BLaER1 (cell line): ENCODE results near the gene GRIA1.

Experiments used
- H3K27ac ChIP-seq: shearing (Covaris generic); formaldehyde crosslinking; 2 replicates; pipeline ENCODE4 v1.8.1; 2022
- H3K27me3 ChIP-seq: shearing (Covaris generic); formaldehyde crosslinking; 2 replicates; pipeline ENCODE4 v1.8.1; 2022
- H3K36me3 ChIP-seq: shearing (Covaris generic); formaldehyde crosslinking; 2 replicates; pipeline ENCODE4 v1.8.1; 2022
- H3K4me1 ChIP-seq: shearing (Covaris generic); formaldehyde crosslinking; 2 replicates; pipeline ENCODE4 v1.8.1; 2022
- H3K4me2 ChIP-seq: shearing (Covaris generic); formaldehyde crosslinking; 2 replicates; pipeline ENCODE4 v1.8.1; 2022
- H3K4me3 ChIP-seq: shearing (Covaris generic); formaldehyde crosslinking; 2 replicates; pipeline ENCODE4 v1.8.1; 2022
- H3K9ac ChIP-seq: shearing (Covaris generic); formaldehyde crosslinking; 2 replicates; pipeline ENCODE4 v1.8.1; 2022
- H3K9me3 ChIP-seq: shearing (Covaris generic); formaldehyde crosslinking; 2 replicates; pipeline ENCODE4 v1.8.1; 2022
- H4K20me1 ChIP-seq: shearing (Covaris generic); formaldehyde crosslinking; 2 replicates; pipeline ENCODE4 v1.8.1; 2022
- Cebpa-rat ChIP-seq: shearing (Covaris generic); IDR thresholded peaks from 2 replicates; pipeline ENCODE4 v1.8.1; 2022

The GRIA1 gene

GRCh38 chr5:153636670-153637451 lies 146.4 kb downstream of the GRIA1 start:
- Histone ChIP-seq H3K4me2 (no peak overlapping the region), H4K20me1 (no peaks in the 10 kb centered on the region), H3K27ac (no peak overlapping the region), H3K9ac (no peak overlapping the region), H3K9me3 (no peaks in the 10 kb centered on the region), H3K27me3 (no peaks in the 10 kb centered on the region), H3K4me1 (no peaks in the 10 kb centered on the region), H3K36me3 (no peaks in the 10 kb centered on the region), H3K4me3 (no peak overlapping the region)
- TF ChIP-seq Cebpa-rat, result no peak

GRCh38 chr5:153640293-153640692 lies 149.8 kb downstream of the GRIA1 start:
- H3K4me3 ChIP-seq, result no peak overlapping the region
- H3K36me3 ChIP-seq, result no peaks in the 10 kb centered on the region
- H3K27ac ChIP-seq, result no peak overlapping the region
- TF ChIP-seq Cebpa-rat, result no peak
- H3K9ac ChIP-seq, result no peak overlapping the region
- no peaks in the 10 kb centered on the region for H3K27me3 ChIP-seq
- no peaks in the 10 kb centered on the region for H3K4me1 ChIP-seq
- H4K20me1 ChIP-seq, result no peaks in the 10 kb centered on the region
- no peaks in the 10 kb centered on the region for H3K9me3 ChIP-seq
- H3K4me2 ChIP-seq, result no peak overlapping the region

- H3K27me3 ChIP-seq, result no peaks in the 10 kb centered on the region
- H3K27ac ChIP-seq, result no peak overlapping the region
- H3K4me2 ChIP-seq, result no peak overlapping the region
- no peak overlapping the region for H3K4me3 ChIP-seq
- no peaks in the 10 kb centered on the region for H3K36me3 ChIP-seq
- no peak for TF ChIP-seq Cebpa-rat
- H3K4me1 ChIP-seq, result no peaks in the 10 kb centered on the region
- H4K20me1 ChIP-seq, result no peaks in the 10 kb centered on the region
- H3K9ac ChIP-seq, result no peak overlapping the region
- no peaks in the 10 kb centered on the region for H3K9me3 ChIP-seq
Measured at GRCh38 chr5:153641183-153641688, 150.8 kb downstream of the GRIA1 start.

- no peak for TF ChIP-seq Cebpa-rat
- H4K20me1 ChIP-seq, result no peaks in the 10 kb centered on the region
- no peaks in the 10 kb centered on the region for H3K9me3 ChIP-seq
Measured at GRCh38 chr5:153654504-153655200, 164.2 kb downstream of the GRIA1 start.

GRCh38 chr5:153655201-153655510 lies 164.7 kb downstream of the GRIA1 start:
- no peak for TF ChIP-seq Cebpa-rat
- Histone ChIP-seq H3K9me3 (no peaks in the 10 kb centered on the region), H3K36me3 (no peaks in the 10 kb centered on the region), H3K9ac (no peak overlapping the region), H4K20me1 (no peaks in the 10 kb centered on the region), H3K4me1 (no peaks in the 10 kb centered on the region), H3K27me3 (no peaks in the 10 kb centered on the region), H3K27ac (no peak overlapping the region), H3K4me3 (no peak overlapping the region), H3K4me2 (no peak overlapping the region)

More at GRCh38 chr5:153654504-153655200, 164.2 kb downstream of the GRIA1 start:
- Histone ChIP-seq H3K4me1 (no peaks in the 10 kb centered on the region), H3K4me3 (no peak overlapping the region), H3K27ac (no peak overlapping the region), H3K27me3 (no peaks in the 10 kb centered on the region), H3K36me3 (no peaks in the 10 kb centered on the region), H3K9ac (no peak overlapping the region), H3K4me2 (no peak overlapping the region)

GRCh38 chr5:153658149-153658548 lies 167.7 kb downstream of the GRIA1 start:
- no peaks in the 10 kb centered on the region for H4K20me1 ChIP-seq
- no peak overlapping the region for H3K9ac ChIP-seq
- H3K27me3 ChIP-seq, result no peaks in the 10 kb centered on the region
- TF ChIP-seq Cebpa-rat, result no peak
- H3K4me3 ChIP-seq, result no peak overlapping the region
- no peak overlapping the region for H3K27ac ChIP-seq
- H3K4me1 ChIP-seq, result no peaks in the 10 kb centered on the region
- no peak overlapping the region for H3K4me2 ChIP-seq
- H3K9me3 ChIP-seq, result no peaks in the 10 kb centered on the region
- H3K36me3 ChIP-seq, result no peaks in the 10 kb centered on the region

GRCh38 chr5:153658606-153659005 lies 168.1 kb downstream of the GRIA1 start:
- H3K36me3 ChIP-seq, result no peaks in the 10 kb centered on the region
- no peaks in the 10 kb centered on the region for H4K20me1 ChIP-seq
- no peaks in the 10 kb centered on the region for H3K27me3 ChIP-seq
- no peak overlapping the region for H3K4me3 ChIP-seq
- H3K4me2 ChIP-seq, result no peak overlapping the region
- no peak overlapping the region for H3K27ac ChIP-seq
- no peak overlapping the region for H3K9ac ChIP-seq
- TF ChIP-seq Cebpa-rat, result no peak
- no peaks in the 10 kb centered on the region for H3K9me3 ChIP-seq
- H3K4me1 ChIP-seq, result no peaks in the 10 kb centered on the region

GRCh38 chr5:153659039-153659736 lies 168.7 kb downstream of the GRIA1 start:
- Histone ChIP-seq H3K4me3 (no peak overlapping the region), H3K27me3 (no peaks in the 10 kb centered on the region), H3K4me2 (no peak overlapping the region), H3K9me3 (no peaks in the 10 kb centered on the region), H3K36me3 (no peaks in the 10 kb centered on the region), H3K27ac (no peak overlapping the region), H3K9ac (no peak overlapping the region), H4K20me1 (no peaks in the 10 kb centered on the region), H3K4me1 (no peaks in the 10 kb centered on the region)
- TF ChIP-seq Cebpa-rat, result no peak

- TF ChIP-seq Cebpa-rat, result no peak
- Histone ChIP-seq H4K20me1 (no peaks in the 10 kb centered on the region), H3K9ac (no peak overlapping the region), H3K4me1 (no peaks in the 10 kb centered on the region), H3K4me3 (no peak overlapping the region), H3K9me3 (no peaks in the 10 kb centered on the region), H3K4me2 (no peak overlapping the region), H3K27ac (no peak overlapping the region), H3K36me3 (no peaks in the 10 kb centered on the region), H3K27me3 (no peaks in the 10 kb centered on the region)
Measured at GRCh38 chr5:153660919-153661318, 170.4 kb downstream of the GRIA1 start.

GRCh38 chr5:153661897-153662296 lies 171.4 kb downstream of the GRIA1 start:
- Histone ChIP-seq H4K20me1 (no peaks in the 10 kb centered on the region), H3K4me3 (no peak overlapping the region), H3K27ac (no peak overlapping the region), H3K9me3 (no peaks in the 10 kb centered on the region), H3K27me3 (no peaks in the 10 kb centered on the region), H3K4me2 (no peak overlapping the region), H3K36me3 (no peaks in the 10 kb centered on the region), H3K4me1 (no peaks in the 10 kb centered on the region), H3K9ac (no peak overlapping the region)
- TF ChIP-seq Cebpa-rat, result no peak
